LNCAP (cell line): ENCODE measurements around the gene LAMA3.

Experiments used
- CTCF ChIP-seq: fragments of 450-650 bp; IDR thresholded peaks from 2 replicates; pipeline ENCODE4 v1.5.1; 2017; ENCODE audit warnings: mild to moderate bottlenecking

The LAMA3 gene

DNA sequence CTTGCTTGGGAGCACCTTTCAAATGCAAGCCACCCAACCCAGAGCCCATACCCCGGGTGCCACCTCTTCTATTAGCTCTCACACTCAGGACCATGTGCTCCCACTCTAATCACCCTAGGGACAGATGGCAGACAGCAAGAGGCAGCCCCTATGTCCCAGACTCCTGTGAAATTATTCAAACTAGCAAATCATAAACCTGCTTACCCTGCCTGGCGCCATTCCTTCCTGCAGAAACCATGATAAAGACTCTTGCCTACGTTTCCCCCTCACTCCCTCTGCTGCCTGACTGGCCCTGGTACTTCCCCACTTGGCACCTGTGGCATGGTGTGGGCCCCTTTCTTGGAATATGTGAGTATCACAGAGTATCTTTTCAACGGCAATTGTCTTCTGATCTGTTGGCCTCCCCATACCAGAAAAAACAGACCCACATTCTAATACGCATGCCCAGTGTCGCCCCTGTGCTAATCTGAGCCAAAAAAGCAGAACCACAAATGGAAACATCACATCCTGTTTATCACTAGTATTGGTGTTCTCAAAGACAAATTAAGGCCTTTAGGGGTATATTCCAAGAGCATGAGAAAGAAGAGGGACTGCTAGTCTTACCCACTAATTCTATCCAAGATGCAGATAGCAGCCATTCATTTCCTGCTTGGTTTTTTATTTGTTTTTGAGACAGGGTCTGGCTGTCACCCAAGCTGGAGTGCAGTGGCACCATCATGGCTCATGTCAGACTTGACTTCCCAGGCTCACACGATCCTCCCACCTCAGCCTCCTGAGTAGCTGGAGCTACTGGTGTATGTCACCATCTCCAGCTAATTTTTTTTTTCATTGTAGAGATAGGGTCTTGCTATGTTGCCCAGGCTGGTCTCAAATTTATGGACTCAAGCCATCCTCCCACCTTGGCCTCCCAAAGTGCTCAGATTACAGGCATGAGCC is 281.2 kb downstream of the LAMA3 start:
- no peak for TF ChIP-seq CTCF

GRCh38 chr18:23971097-23971440 is 281.8 kb downstream of the LAMA3 start:
- TF ChIP-seq CTCF, result no peak

DNA sequence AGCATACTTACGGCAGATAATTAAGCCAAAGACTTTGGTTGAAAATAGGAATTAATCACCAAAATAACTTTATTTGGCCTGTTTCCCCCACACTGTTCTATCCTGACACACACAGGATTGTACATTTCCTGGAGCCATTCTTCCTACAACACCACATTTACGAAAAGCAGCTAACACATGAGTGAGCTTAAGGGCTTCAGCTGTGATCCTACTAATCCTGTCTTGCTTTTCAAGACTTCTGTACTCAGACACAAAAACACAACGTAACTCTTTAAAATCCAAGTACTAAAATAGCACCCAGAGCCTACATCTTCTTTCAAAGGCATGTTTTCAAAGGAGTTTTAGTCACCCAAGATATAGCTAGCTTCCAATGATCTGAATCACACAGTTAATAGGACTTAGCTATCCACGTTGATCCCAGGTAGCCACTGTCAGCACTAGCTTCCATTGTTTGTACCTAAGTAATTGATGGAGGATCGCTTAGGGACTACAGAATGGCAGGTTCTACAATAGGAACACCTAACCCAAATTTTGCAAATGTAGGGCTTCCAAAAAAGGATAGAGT is 282.5 kb downstream of the LAMA3 start:
- TF ChIP-seq CTCF, result no peak

GRCh38 chr18:23972453-23972852 is 283.2 kb downstream of the LAMA3 start:
- no peak for TF ChIP-seq CTCF

DNA sequence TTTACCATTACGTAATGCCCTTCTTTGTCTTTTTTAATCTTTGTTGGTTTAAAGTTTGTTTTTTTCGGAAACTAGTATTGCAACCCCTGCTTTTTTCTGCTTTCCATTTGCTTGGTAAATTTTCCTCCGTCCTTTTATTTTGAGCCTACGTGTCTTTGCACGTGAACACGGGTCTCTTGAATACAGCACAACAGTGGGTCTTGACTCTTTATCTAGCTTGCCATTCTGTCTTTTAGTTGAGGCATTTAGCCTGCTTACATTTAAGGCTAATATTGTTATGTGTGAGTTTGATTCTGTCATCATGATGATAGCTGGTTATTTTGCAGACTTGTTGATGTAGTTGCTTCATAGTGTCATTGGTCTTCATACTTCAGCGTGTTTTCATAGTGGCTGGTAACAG is 287.9 kb downstream of the LAMA3 start:
- TF ChIP-seq CTCF, result no peak

DNA sequence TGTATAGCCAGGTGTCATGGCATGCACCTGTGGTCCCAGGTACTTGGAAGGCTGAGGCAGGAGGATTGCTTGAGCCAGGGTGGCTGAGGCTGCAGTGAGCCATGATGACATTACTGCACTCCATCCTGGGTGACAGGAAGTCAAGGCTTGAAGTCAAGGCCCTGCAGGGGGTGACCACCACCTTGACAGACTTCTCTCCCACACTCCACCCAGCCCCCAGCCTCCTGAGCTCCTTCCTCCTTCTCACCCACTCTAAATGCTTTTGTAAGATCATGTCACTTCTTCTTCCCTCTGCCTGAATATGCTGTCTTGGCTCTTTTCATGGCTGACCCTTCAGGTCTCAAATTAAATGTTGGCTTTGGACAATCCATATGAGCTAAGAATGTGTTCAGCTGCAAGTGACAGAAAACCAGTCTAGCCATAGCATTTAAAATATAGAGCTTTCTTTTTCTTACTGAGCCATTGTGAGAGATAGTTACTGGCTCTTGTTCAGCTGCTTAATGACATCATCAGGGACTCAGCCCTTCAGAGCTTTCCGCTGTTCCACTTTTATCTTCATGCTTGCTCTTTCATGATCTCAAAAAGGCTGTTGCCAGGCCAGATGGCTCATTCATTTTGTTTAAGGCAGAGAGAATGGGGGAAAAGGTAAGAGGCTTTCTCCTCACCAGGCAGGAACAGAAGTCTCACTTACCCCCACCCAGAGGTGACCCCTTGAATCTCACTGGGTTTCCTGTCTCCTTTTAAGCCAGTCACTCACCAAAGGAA is 288.6 kb downstream of the LAMA3 start:
- no peak for TF ChIP-seq CTCF

- TF ChIP-seq CTCF, result no peak
These were observed 292.2 kb downstream of the LAMA3 start for GRCh38 chr18:23981369-23981980.
